ENCODE measurements around the gene SSR1.
"Not testable (repeated sequence)": the region's sequence is repeated elsewhere in the genome, so short reads cannot be mapped to it uniquely, and the experiment has no call there.

SSR1 gene

GRCh38 chr6:7273709-7274108, 39.3 kb downstream of the SSR1 start:
- DNase-seq, result no peak

GRCh38 chr6:7271205-7271534, 41.8 kb downstream of the SSR1 start:
- no peak for DNase-seq

- no peak for DNase-seq
Observed at GRCh38 chr6:7270320-7271204, 42.4 kb downstream of the SSR1 start.

GRCh38 chr6:7269816-7270215, 43.2 kb downstream of the SSR1 start:
- no peak for DNase-seq

- DNase-seq, result no peak
Observed at GRCh38 chr6:7268816-7269555, 44.0 kb downstream of the SSR1 start.

GRCh38 chr6:7268362-7268761, 44.6 kb downstream of the SSR1 start:
- DNase-seq, result no peak

- DNase-seq, result no peak
Observed at GRCh38 chr6:7267466-7268091, 45.4 kb downstream of the SSR1 start.

- no peak for DNase-seq
Observed at GRCh38 chr6:7267071-7267465, 45.9 kb downstream of the SSR1 start.

GRCh38 chr6:7265385-7265726, 47.6 kb downstream of the SSR1 start:
- not testable (repeated sequence) for DNase-seq

GRCh38 chr6:7264686-7265384, 48.2 kb downstream of the SSR1 start:
- no peak for DNase-seq

GRCh38 chr6:7264041-7264440, 49.0 kb downstream of the SSR1 start:
- DNase-seq, result no peak

GRCh38 chr6:7263519-7263805, 49.5 kb downstream of the SSR1 start:
- not testable (repeated sequence) for DNase-seq

- no peak for DNase-seq
Observed at GRCh38 chr6:7262746-7263518, 50.1 kb downstream of the SSR1 start.

GRCh38 chr6:7261852-7262461, 51.0 kb downstream of the SSR1 start:
- no peak for DNase-seq

GRCh38 chr6:7261032-7261841, 51.8 kb downstream of the SSR1 start:
- DNase-seq, result peak; percentile 62

GRCh38 chr6:7260291-7261031, 52.5 kb downstream of the SSR1 start:
- no peak for DNase-seq

GRCh38 chr6:7258231-7258763, 54.7 kb downstream of the SSR1 start:
- DNase-seq, result no peak

- no peak for DNase-seq
Observed at GRCh38 chr6:7257521-7258230, 55.3 kb downstream of the SSR1 start.

GRCh38 chr6:7256785-7257184, 56.2 kb downstream of the SSR1 start:
- no peak for DNase-seq

GRCh38 chr6:7255918-7256317, 57.1 kb downstream of the SSR1 start:
- DNase-seq, result no peak

Data from GDM1 (cell line).